SKM-1 treated with dmso at 0.1 percent for 144 hours (cell line): ENCODE measurements around the gene MUC7.
"Not testable (repeated sequence)": the region's sequence is repeated elsewhere in the genome, so short reads cannot be mapped to it uniquely, and the experiment has no call there.

Experiments used
- DNase-seq: peaks from one replicate; lab custom pipeline; 2025; ENCODE audit not compliant: unreplicated experiment; lab: John Stamatoyannopoulos, UW

Gene MUC7

GRCh38 chr4:70471897-70472296, at the start of gene MUC7:
Gene MUC7, plus strand, starts transcription at chr4:70472197. Its CDS starts 1,825 bp downstream, at chr4:70474022.
- no peak for DNase-seq

DNA sequence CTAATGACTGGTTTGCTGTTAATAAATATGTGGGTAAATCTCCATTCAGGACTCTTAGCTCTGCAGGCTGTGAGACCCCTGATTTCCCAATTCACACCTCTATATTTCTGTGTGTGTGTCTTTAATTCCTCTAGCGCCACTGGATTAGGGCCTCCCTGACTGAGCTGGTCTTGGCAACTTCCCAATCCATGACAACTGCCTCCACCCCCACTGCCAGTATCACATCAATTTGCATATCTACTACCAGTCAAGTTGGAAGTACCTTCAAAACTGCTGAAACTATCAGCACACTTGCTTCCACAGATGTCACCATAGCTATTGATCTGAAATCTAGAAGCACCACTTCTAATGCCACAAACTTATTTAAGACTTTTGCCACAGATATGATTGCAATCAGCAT, 46.7 kb upstream of the MUC7 start:
- DNase-seq = no peak

DNA sequence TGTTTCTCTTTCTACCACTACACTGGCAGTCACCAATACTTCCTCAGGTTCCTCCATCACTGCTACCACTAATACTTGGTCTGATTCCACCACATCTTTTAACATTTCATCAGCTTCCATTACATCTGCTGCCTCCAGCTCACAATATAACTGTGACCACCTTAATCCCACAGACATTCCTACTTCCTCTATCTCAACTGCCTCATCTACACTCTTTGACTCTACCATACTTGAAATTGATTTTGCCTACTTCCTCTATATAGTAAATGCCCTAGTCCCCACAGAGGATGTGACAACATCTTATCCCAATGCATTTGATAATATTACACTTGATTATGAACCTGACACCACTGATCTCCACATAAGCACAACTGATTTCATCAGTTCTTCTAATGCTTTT, 45.2 kb upstream of the MUC7 start:
- no peak for DNase-seq

- no peak for DNase-seq
Observed at GRCh38 chr4:70437197-70437596, 34.8 kb upstream of the MUC7 start.

GRCh38 chr4:70442474-70442873, 29.5 kb upstream of the MUC7 start:
- no peak for DNase-seq

DNA sequence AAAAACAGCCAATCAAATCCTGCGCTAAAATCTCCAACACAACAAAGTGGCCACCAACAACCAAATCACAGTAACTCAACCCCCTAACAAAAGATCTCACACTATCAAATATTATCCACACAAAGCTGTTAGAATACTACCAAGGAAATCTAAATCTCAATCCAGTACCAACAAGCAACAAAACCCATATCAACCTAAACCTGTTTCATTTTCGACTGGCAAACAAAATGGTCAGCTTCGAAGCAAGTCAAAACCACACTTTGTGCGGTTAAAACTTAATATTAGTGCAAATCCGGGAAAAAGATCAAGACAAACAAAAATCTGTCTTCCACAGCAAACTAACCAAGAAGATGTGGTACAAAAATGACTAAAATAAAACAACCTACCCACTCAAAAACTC, 28.7 kb upstream of the MUC7 start:
- DNase-seq = no peak

GRCh38 chr4:70449220-70449619, 22.8 kb upstream of the MUC7 start:
- no peak for DNase-seq

- DNase-seq = no peak
Observed at GRCh38 chr4:70452946-70453345, 19.1 kb upstream of the MUC7 start.

DNA sequence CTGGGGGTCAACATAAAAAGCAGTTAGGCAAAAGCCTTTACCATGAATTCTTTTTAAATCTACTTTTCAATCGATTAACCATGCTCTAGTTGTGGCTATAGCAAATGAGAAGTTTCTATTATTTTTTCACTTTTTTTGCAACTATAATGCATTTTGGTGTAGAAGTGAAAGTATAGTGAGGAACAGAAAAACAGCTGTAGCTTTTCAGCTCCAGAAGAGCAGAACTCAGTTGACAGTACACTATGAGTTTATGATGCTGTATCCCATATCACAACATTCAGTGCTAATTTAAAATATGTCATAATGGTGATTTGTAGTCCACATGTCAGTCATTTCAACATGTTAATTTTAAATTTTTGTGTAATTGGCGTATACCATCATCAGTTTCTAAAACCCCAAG, 8.7 kb upstream of the MUC7 start:
- DNase-seq = no peak

DNA sequence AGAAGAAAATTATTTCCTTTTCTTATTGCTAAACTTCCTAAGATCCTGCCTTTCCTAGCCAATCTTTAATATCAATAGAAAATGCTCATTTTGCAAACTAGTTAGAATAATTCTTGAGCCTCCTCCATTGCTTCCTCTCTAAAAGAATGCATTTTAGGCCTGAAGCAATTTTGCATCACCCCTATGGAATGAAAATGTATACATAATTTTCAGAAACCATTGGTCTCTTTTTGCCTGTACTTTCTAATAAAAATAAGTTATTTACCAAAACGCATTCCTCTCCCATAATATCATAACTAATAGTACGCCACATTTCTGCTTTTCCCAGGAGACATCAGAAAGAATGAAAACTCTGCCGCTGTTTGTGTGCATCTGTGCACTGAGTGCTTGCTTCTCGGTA, 1.7 kb downstream of the MUC7 start:
- no peak for DNase-seq

DNA sequence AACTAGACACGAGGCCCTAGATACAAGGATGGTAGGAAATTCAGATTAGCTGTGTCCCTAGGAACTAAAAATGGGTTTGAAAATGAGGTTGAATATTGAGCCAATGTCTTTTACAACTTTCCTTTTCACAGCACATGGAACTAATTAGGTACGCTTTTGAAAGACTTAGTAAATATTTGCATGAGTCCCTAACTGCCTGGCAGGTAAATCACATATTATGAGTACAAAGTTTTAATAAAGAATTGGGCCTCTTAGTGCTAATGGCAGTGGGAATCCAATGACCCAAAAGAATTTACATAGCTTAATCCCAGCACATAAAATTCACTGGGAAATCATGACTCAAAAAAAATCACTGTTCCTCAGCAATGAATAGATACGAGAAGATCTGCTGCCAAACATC, 16.8 kb downstream of the MUC7 start:
- DNase-seq = no peak

DNA sequence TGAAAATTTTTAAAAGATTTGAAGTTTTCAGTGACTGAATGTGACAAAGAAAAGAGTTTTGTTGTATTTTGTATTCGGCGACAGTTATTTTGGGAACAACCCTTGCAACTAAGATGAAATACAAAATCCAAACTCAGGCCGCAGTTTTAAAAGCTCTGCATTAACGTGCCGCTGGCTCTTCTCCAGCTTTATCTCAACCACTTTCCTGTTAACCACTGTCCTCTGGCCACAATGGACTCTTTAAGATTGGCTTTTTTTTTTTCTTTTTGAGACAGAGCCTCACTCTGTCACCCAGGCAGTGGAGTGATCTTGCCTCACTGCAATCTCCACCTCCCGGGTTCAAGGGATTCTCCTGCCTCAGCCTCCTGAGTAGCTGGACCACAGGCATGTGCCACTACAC, 24.2 kb downstream of the MUC7 start:
- DNase-seq = no peak

DNA sequence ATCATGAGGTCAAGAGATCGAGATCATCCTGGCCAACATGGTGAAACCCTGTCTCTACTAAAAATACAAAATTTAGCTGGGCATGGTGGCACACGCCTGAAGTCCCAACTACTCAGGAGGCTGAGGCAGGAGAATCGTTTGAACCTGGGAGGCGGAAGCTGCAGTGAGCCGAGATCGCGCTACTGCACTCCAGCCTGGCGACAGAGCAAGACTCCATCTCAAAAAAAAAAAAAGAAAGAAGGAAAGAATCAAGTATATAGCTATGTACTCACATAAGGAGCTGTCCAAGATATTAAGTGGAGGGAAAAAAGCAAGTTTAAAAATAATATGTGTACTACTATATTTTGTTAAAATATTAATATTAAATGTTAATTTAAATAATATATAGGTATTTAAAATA, 29.8 kb downstream of the MUC7 start:
- not testable (repeated sequence) for DNase-seq

GRCh38 chr4:70504733-70505132, 32.7 kb downstream of the MUC7 start:
- no peak for DNase-seq

- peak; percentile 33 for DNase-seq
Observed at GRCh38 chr4:70505151-70505748, 33.3 kb downstream of the MUC7 start.

DNA sequence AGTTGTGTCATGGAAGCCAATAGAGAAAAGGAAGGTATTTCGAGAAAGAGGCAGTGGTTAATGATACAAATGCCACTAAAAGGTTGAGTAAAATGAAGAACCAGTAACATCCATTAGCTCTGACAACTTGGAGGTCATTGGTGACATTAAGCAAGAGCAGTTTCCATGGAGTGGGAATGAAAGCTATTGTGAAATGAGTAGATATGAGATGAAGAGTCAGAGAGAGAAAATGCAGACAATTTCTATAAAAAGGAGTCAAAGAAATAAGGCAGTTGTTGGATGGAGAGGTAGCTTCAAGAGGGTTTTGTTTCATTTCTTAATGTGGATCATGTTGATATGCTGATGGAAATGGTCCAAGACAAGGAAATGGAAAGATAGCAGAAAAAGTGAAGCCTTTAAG, 36.8 kb downstream of the MUC7 start:
- no peak for DNase-seq

GRCh38 chr4:70511365-70511764, 39.4 kb downstream of the MUC7 start:
- no peak for DNase-seq

- DNase-seq = no peak
Observed at GRCh38 chr4:70515367-70516250, 43.6 kb downstream of the MUC7 start.

GRCh38 chr4:70518269-70518668, 46.3 kb downstream of the MUC7 start, which contains the start of gene AMTN:
Gene AMTN, plus strand, starts transcription at chr4:70518569. Its CDS starts 209 bp downstream, at chr4:70518778.
- no peak for DNase-seq

- no peak for DNase-seq
Observed at GRCh38 chr4:70518716-70519115, 46.7 kb downstream of the MUC7 start.

DNA sequence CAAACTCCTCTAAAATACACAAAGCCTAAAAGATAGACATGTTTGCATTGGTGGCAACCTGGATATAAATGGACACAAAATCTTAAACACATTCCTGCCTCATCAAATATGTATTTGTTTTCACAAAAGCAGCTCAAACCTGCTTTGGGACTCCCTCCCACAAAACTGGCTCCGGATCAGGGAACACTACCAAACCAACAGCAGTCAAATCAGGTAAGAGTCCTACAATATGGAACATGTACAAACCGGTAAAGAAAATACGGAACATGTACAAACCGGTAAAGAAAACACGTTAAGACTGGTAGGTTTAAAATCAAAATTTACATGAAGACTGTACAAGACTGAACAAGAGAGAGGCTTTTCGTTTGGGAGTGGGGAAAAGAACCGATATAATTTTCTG, 50.6 kb downstream of the MUC7 start:
- DNase-seq = no peak

DNA sequence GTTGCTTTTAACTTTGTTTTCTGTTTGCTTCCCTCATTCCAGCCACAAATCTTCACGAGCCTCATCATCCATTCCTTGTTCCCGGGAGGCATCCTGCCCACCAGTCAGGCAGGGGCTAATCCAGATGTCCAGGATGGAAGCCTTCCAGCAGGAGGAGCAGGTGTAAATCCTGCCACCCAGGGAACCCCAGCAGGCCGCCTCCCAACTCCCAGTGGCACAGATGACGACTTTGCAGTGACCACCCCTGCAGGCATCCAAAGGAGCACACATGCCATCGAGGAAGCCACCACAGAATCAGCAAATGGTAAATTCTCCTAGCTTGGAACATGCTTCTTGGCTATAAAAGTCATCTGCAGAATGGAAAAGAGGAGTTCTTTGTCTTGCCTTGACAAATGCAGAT, 59.0 kb downstream of the MUC7 start:
- DNase-seq = no peak

- DNase-seq = peak; percentile 1
Observed at GRCh38 chr4:70531981-70532380, 60.0 kb downstream of the MUC7 start.
